MV-4-11 (cell line): ENCODE results near the gene ATP6V0C.

Source experiments
- DNase-seq: peaks from one replicate; lab custom pipeline; 2025; lab: John Stamatoyannopoulos, UW

ATP6V0C gene

GRCh38 chr16:2513405-2514332 is at the start of gene ATP6V0C:
Gene ATP6V0C, plus strand, starts transcription at chr16:2513952. Its CDS starts 152 bp downstream, at chr16:2514104.
- peak; percentile 77 for DNase-seq

DNA sequence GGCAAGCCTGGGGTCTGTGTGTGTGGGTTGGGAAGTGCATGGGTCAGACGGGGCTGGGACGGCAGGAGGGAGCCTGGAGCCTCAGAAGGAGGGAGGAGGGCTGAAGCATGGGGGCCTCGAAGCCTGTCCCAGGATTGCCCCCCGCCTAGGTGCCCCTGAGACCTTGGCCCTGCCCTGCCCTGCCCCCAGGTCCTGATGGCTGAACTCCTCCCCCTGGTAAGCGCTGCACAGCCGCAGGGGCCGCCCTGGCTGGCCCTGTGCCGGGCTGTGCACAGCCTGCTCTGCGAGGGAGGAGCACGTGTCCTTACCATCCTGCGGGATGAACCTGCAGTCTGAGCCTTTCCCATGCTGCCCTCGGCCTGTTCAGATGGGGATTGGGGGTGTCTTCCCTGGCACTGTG is 49.4 kb upstream of the ATP6V0C start:
- no peak for DNase-seq

DNA sequence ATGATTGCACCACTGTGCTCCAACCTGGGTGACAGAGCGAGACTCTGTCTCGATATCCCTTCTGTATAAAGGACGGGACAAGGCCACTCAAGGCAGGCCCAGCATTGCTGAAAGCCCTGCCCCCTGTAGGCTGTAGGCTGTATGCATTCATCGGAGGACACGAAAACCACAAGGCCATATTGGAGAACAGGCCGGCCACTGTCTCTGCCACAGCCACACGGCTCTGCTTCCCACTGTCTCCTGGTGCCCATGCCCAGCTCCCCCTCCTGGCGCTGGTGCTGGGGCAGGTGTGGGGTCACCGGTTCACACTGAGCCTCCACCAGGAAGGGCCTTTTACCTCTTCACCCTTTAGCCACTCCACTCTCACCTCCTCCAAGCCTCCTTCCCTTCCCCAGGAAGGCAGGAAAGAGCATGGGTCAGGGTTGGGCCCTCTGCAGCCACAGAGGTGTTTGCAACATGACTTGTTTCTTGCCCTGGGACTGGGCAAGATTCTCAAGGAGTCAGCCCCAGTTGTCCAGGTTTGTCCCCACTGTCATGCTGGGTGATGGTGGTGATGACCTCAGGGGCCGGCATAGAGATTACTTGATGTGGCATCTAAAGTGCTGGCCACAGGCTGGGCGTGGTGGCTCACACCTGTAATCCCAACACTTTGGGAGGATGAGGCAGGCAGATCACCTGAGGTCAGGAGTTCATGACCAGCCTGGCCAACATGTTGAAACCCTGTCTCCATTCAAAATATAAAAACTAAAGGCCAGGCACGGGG is 47.9 kb upstream of the ATP6V0C start:
- peak; percentile 36 for DNase-seq

GRCh38 chr16:2466667-2467527 is 46.9 kb upstream of the ATP6V0C start:
- no peak for DNase-seq

- peak; percentile 67 for DNase-seq
These were observed 46.1 kb upstream of the ATP6V0C start for GRCh38 chr16:2467528-2468232.

- no peak for DNase-seq
These were observed 45.5 kb upstream of the ATP6V0C start for GRCh38 chr16:2468233-2468724.

DNA sequence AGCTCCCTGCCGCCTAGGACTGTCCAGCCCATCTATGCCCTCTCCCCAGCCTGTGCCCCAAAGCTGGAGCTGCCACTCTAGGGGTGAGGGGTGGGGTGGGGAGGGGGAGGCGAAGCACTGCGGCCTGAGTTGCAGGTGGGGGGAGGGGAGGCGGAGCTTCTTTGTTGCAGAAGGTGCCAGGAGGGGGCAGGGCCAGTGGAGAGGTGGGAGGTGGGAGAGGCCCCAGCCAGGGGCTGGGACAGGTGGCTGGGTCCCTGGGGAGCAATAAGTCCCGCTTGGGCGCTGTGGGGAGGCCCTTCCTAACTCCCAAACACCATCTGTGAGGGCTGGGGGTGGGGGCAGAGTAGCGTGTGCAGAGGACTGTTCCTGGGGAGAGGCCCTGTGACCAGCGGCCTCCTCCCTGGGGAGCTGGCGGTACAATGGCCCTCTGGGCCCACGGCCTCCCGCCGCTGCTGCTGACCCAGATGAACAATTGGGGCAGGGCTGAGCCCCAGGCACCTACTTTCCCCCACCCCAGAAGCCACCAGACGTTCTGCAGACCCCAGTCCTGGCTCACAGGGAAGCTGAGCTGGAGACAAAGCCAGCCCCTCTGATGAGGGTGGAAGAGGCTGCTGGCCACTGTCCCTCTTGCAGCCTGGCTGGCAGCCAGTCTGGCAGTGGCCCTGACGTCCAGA is 44.9 kb upstream of the ATP6V0C start:
- DNase-seq = no peak

GRCh38 chr16:2469399-2470233 is 44.1 kb upstream of the ATP6V0C start:
- no peak for DNase-seq

DNA sequence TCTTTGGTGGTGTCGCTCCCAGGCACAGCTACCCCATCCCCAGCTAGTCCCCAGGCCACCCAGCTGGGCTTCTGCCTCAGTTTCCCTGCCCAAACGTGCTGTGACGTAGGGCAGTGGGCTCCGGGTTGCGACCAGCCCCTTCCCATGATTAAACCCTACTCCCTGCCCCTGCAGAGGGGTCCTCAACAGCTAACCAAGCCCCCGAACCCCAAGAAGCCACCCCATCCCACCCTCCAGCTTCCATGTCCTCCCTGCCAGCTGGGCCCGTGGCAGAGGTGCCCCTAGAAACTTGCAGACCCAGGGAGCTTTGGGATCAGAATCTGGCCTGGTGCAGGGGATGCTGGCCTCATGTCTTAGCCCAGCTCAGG is 43.5 kb upstream of the ATP6V0C start:
- no peak for DNase-seq

DNA sequence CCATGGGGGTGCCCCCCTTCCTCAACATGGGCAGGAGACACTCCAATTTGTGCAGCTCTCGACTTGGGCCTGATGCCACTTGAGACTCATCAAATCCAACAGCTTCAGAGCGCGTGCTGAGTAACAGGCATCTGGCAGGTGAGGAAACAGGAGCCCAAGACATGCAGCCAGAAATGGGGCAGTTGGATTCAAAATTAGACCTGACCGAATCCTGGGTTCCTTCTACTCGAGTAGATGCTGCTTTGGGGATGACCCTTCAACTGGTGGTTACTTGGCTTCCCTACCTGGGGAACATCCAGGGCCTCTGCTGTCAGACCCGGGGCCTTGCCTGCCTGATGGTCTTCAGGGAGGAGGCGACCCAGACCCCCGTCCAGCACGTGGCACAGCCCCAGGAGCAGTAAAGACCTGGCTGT is 43.1 kb upstream of the ATP6V0C start:
- no peak for DNase-seq

DNA sequence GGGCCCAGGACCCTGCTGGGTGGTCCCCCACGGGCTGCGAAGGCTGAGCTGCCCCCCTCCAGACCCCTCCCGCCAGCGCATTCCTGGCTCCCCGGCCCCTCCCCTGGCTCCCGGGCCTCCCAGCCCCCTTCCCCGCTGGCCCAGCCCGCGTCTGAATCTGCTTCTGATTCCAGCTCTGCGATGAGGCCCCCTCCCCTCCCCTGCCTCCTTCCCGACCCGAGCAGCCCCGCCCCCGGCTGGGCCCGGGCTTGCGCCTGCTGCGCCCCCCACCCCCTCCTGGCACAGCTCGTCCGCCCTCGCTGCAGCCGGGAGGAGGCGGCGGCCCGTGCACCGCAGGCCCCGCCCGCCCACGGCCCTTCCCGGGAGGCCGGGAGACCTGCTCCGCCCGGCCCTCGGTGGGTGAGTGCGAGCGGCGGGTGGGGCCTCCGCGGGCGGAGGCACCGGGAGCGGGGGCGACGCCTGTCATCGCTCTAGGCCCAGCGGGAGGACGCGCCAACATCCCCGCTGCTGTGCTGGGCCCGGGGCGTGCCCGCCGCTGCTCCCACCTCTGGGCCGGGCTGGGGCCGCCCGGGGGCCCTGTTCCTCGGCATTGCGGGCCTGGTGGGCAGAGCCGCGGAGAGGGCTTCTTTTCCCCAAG is 42.6 kb upstream of the ATP6V0C start, which contains the start of gene NTN3:
Gene NTN3, plus strand, starts transcription at position 282 of the 637 bp plus-strand sequence. CDS start 405 bp downstream, outside the sequence.
- DNase-seq = no peak

GRCh38 chr16:2471653-2472487 is 41.9 kb upstream of the ATP6V0C start:
- no peak for DNase-seq

DNA sequence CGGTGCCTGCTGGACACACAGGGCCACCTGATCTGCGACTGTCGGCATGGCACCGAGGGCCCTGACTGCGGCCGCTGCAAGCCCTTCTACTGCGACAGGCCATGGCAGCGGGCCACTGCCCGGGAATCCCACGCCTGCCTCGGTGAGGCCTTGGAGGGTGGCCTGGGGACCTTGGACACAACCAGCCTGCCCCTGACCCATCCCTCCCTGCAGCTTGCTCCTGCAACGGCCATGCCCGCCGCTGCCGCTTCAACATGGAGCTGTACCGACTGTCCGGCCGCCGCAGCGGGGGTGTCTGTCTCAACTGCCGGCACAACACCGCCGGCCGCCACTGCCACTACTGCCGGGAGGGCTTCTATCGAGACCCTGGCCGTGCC is 41.3 kb upstream of the ATP6V0C start:
- no peak for DNase-seq

- DNase-seq = no peak
These were observed 40.8 kb upstream of the ATP6V0C start for GRCh38 chr16:2472885-2473445.

- DNase-seq = no peak
These were observed 40.3 kb upstream of the ATP6V0C start for GRCh38 chr16:2473446-2473926.

GRCh38 chr16:2473999-2474876 is 39.5 kb upstream of the ATP6V0C start:
- DNase-seq = peak; percentile 37
